Left hindlimb (tissue), 1 donor: ENCODE data around the gene ADORA1.
A peak's percentile ranks its signal among the peaks of the same experiment; 100 is the strongest.

Source experiments
- DNase-seq: peaks from one replicate; pipeline ENCODE4 v3.0.0-alpha.2; 2018

Gene ADORA1

DNA sequence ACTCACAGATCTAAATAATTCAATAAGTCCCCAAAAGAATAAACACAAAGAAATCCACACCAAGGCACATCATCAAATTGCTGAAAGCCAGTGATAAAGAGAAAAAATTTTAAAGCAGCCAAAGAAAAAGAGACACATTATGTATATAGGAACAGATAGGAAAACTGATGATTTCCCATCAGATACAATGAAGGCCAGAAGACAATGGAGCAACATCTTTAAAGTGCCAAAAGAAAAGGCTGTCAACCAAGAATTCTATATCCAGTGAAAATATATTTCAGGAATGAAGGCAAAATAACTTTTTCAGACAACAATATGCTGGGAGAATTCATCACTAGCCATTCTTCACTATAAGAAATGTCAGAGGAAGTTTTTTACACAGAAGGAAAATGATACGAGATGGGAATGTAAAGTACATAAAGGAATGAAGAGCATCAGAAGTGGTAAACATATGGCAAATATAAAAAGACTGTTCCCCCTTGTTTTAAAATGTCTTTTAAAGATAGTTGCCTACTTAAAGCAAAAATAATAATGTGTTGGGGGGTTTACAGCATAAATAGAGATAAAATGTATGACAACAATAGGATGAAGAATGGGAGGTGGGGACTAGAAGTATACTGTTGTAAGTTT, 32.4 kb upstream of the ADORA1 start:
- no peak for DNase-seq

DNA sequence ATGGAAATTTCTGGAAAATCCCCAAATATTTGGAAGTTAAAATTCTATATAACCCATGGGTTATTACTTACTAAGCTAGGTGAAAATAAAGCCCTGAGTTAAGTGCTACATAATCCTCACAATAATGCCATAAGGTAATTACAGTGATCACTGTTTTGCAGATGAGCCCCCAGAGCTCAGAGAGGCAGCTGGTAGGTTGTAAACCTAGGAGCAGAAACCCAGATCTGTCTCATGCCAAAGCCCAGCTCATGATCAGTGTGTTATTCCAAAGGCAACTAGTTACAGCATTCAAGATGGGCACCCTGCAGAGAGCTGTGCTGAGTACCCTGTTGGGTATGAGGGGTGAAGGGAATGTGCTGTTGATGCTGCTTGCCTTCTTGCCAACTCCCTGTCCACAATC, 31.0 kb upstream of the ADORA1 start:
- no peak for DNase-seq

DNA sequence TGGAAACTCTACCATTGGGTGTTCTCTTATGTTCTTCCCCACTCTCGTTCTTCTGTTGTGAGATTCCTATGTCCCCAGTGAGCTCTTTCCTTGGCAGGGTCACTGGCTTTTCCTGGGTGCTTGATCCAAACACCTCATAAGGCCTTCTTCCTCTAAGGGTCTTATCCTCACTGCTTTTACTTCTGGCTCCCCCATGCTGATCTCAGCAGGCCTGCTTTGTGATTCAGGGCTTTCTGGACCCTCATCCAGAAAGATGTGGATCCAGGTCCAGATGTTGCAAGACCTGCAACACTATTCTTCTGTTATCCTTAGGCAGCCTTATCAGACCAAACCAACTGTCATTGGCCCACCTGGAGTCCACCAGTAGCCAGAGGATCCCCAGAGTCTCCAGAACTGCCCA, 30.5 kb upstream of the ADORA1 start:
- DNase-seq = no peak

DNA sequence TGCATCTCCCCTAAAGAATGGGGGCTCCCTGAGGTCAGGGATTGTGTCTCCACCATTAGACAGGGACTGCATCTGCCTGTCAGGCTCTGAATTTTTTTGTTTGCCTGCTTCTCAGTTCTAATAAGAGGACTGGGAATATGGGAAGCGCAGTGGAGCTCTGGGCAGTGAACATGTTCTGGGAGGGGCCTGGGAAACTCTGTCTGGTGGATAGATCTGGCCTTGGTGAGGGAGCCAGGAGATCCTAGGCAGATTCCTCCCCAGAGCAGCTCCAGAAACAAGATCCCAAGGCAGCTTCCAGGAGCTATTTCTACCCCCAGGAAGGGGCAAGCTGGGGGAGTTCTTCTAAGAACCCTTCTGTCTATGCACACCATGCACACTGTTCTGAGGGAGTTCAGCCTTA, 29.1 kb upstream of the ADORA1 start:
- no peak for DNase-seq

DNA sequence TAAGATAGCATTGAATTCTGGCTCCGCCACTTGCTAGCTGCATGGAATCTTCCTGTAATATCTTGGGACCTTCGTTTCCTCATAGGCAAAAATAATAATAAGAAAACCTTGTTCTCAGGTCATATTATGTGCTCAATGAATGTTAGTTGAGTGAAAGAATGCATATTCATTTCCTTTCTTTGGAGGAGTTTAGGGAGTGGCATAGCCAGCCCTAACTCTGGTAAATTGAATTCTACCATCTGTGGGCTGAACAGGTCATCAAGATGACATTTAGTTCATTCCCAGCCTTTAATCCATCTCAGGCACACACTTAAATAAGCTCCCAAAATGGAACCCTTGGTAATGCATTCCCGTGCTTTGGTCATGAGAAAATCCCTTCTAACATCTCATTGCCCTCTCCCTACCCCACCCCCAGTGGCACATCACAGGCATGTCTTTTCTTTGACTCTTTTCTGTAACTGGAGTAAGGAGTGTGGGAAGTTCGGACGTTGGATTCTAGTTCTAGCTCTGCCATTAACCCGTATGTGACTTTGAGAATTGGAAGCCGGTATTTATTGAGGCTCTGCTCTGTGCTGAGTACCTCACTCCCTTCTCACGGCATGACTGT, 28.5 kb upstream of the ADORA1 start:
- no peak for DNase-seq

DNA sequence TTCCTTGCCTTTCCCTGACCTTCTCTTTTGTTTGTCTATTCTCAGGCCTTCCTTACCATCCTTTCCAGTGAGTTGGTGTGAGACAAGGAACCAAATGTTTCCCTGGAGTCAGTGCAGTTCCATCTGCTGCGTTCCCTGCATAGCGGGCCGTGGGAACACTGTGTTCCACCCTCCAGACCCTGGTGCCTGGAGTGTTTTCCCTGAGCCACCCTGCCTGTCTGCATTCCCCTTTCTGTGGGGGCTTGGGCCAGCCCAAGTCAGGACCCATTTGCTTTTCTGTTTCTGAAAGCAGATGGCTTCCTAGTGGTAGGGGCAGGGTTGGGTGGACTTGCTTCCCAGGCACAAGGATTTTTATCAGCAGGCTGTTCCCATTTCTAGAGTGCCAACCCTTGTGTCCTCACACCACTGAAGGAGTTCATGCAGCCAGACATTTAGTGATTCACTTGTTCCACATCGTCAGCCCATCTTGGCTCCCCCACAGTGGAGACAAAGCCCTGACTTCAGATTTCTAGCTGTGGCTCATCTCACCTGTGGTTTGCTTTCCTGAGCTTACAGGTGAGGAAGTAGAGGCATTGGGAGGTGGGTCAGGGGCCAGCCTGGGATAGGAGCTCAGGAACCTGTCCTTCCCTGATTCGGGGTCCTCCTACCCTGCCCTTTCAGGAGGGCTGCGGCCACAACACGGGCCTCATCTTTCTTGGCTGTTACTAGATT, 27.6 kb upstream of the ADORA1 start:
- no peak for DNase-seq

DNA sequence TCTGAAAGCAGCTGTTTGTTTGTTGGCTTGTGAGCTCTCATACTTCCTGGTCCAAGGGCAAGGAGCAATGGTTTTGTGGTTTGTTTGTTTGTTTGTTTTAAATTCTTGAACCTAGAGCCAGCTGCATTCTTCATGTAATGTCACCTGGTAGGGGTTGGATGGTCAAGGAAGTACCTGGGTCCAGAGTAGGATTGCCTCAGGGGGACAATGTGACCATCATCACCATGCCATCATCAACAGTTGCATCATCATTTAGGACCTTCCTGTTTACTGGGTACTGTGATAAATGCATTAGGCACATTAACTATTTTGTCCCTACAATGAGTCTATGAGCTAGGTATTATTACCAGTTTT, 27.0 kb upstream of the ADORA1 start:
- DNase-seq = no peak

DNA sequence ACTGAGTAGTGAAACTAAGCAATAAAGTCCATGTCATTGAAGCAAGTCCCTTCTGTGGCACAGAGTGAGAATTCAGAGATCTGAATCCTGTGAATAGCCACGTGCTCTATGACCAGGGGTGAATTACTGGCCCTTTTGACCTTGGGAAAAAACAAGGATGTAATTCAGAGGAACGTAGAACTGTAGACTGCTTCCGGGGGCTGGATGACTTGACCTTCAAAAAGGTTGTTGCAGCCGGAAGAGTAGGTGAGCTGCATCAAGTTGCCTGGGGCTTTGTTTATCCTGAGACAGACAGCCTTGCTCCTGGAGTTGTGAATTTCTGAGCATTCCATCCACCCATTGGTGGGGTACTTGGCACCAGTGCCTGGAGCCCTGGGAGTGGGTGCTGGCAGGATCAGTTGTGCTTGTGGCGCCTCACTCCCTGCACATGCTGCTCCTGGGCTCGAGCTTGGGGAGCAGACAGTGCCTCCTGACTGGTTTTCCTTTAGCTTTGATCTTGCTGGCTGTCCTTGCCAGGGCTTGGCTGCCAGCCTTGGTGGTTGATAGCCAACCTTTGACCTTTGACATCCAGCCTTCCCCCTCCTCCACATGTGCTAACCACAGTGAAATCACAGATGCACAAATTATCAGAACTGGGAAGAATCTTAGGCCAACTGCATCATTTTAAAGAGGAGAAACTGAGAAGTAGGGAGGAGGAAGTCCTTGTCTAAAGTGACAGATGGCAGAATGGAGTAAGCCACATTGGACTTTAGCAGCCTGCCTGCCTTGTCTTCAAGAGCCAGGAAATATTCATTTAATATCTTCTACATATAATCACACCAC, 25.5 kb upstream of the ADORA1 start:
- DNase-seq = no peak

DNA sequence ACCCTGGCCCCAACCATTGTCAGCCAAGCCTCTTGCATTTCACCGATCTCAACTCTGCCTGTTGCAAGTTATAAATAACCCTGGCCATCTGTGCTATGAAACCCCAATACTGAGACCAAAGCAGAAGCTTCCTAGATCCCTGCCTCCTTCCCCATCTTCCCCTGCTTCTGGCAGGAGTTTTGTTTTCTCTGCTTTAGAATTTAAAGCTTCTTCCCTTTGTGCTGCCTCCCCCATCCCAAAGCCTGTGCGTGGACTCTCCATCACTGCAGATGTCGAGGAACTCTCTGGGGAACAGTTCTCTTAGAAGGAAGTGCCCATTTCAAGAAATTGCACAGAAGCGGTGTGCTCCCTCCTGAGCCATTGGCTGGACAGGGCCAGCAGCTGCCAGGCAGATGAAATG, 24.3 kb upstream of the ADORA1 start:
- no peak for DNase-seq

DNA sequence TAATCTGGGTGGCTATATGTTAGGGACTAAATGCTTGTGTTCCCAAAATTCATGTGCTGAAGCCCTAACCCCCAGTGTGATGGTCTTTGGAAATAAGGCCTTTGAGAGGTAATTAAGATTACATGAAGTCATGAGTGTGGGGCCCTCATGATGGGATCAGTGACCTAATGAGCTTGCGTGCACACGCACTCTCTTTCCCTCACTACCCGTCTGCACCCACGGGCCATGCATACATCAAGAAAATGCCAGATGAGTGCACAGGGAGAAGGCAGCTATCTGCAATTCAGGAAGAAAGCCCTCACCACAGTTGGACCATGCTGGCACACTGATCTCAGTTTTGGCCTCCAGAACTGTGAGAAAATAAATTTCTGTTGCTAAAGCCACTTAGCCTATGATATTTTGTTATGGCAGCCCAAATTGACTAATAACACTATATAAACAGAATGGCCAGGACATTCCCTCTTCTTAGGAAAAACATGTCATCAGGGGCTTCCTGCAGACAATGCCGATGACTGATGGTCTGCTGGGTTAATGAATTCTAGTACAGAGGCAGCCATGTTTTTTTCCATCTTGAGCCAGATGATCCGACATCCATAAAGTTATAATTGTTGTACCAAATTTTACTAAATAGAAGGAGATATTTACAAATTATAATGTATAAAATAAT, 23.6 kb upstream of the ADORA1 start:
- DNase-seq = no peak

DNA sequence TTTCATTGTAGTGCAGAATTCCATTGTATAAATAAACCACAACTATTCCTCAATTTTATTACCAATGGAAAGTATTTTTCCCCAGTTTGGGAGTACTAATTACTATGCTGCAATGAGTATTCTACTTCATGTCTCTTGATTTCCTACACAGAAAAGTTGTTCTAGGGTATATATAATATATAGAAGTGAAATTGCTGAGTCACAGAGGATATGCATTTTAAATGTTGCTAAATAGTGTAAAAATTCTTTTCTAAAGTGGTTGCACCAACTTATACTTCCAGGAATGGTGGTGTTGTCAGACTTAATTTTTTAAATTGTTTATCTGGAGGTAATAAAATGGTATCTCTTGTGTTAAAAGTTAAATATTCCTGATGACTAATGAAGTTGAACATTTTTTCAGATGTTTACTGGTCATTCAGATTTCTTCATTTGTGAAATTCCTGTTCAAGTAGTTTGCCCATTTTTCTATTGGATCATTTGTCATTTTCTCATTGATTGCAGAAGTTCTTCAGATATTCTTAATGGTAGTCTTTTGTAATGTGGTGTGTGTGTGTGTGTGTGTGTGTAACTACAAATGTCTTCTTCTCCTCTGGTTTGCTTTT, 22.6 kb upstream of the ADORA1 start:
- no peak for DNase-seq

DNA sequence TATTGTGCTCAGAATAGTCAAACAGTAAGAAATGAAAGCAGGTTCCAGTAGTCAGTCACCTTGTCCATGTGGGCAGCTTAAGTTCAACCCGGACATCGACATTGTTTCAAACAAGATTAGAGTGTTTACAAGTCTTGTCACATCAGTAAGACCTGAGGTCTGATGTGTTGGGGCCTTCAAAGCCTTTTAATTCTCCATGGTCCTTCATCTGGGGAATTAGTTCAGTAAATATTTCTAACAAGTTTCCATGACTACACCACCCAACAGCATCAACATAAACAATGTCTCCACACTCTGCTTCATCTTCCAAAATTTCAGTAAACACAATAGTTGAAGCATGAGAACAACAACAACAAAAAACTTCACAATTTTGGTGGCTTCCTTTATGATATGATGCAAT, 15.1 kb upstream of the ADORA1 start:
- no peak for DNase-seq

DNA sequence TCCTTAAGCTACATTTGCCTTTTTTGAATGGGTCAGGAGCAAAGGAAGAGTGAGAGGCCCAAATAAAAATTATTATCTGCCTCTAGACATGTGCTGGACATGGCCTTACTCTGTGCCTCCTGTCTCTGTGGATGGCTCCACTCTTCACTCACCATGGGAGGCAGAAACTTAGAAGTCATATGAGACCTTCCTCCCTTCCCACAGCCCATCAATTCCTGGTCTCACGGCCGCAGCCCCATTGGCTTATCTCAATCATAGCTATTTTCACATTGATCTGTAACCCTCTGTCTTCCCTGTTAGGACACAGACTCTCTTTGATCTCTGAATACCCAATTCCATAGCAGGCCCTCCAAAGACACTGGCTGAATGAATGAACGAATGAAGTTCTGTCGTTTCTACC, 14.2 kb upstream of the ADORA1 start:
- no peak for DNase-seq

DNA sequence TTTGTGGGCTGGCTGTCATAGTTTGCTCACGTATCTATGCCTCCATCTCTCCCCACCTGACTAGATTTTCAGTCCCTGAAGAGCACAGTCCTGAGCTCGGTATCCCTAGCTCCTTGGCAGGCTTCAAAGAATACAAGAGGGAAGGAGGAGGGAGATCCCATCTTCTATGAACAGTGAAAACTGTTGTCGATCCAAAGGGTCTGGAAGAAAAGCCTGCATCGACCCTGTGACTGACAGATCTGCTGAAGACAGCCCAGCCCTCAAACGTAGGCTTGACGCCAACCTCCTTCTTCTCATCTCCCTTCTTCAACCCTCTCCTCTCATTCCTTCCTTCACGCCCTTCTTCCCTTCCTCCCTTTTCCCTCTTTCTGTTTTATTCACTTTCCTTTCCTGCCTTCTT, 13.3 kb upstream of the ADORA1 start:
- DNase-seq = no peak

DNA sequence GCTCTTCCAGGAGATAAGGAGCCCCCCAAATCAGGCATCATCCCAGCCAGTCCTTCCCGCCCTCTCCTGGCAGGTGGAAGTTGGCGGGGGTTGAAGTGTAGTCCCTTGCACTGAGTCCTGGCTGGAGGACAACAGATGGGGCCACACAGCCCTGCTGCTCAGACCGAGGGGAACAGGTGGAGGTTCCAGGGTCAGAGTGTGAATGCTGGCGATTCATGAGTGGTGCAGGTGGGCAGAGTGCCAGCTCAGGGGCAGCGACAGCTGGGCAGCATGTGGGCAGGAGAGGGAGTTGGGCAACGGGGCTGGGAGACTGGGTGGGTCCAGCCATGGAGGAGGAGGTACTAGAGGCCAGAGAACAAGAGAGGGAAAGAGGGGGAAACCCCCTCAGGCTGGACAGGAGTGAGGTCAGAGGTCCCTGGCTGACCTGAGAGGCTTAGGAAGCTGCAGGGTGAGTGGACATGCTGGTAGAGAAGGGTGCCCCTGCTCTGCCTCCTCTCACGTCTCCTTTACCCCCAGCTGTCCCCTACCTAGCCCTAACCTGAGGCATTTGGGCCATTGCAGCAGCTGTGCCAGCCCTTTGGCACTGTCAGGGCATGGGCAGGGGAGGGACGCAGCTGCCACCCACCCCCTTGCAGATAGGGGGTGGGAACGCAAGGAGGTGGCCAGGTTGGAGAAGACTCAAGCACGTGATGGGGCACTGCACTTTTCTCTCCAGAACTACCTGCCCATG, 11.3 kb upstream of the ADORA1 start:
- peak; percentile 64 for DNase-seq

DNA sequence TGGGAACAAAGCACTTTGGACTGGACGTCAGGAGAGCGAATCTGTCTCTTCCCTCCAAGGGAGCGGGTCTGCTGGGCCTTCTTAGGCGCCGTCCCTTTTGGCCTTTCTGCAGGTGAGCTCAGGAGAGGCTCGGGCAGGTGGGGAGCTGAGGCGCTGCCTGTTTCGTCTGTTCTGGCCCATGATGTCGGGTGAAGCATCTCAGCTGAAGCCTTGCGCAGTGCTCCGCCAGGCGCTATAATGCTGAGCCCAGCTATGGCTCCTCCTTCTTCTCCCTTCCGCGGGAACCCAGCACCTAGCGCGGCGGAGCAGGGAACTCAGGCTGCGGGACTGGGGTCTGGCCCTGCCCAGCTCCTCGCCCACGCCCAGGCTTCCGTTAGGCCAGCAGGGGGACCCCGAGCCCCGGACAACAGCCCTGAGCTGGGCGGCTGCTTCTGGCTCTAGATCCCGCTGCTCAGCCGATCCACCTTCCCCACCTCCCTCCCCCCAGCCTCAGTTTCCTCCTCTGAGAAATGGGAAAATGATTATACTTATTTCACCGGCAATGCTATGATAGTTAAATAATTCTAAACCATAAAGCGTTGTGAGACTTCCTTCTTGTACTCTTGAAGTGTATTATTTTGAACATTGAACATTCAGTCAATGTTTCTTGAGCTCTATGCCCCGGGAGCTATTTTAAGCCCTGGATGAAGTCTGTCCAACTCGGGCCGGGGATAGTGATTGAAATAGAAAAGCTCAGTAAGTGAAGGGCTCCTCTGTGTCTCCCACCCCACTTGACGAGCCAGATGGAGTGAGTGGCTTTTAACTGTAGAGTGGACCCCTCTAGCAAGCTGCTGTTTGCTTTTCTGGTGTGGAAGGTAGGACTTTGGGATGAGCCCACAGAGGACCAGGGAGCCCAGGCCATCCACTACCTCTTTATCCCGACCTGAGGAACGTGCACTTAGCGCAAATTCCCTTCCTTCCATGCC, 9.6 kb upstream of the ADORA1 start:
- peak; percentile 80 for DNase-seq

DNA sequence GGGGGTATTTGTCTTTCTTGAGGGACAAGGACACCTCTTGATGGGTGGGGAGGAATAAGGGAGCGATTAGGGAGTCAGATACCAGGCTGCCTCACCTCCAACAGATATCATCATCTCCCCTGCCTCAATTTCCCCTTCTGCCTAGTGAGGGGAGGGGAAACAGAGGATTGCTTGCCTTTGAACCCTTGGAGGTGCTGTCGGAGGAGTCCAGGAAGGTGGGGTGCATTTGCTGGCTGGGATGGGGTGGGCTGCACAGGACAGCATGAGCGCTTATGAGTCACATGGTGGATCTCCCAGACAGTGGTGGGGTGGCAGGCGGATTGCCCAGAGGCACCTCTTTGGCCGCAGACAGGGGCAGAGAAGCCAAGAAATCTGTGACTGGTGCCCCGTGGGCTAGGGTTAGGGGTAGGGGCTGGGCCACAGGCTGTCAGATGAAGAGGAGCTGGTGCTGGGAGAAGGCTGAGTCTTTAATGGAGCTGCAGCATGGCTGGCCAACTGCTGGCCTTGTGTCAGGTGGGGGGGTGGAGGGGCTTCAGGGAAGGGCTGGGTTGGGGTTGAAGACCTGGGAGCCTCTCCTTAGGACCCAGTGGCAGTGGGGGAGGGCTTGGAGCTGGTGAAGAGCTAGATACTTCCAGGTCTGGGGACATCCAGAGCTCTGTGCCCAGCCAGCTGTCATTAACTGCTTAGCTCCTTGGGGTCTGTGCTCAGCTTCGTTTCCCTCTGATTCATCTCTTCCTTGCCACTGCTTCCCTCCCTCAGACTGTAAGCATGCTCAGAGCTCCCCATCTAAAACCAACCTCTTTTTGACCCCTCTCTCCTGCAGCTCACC, 7.0 kb upstream of the ADORA1 start:
- no peak for DNase-seq

DNA sequence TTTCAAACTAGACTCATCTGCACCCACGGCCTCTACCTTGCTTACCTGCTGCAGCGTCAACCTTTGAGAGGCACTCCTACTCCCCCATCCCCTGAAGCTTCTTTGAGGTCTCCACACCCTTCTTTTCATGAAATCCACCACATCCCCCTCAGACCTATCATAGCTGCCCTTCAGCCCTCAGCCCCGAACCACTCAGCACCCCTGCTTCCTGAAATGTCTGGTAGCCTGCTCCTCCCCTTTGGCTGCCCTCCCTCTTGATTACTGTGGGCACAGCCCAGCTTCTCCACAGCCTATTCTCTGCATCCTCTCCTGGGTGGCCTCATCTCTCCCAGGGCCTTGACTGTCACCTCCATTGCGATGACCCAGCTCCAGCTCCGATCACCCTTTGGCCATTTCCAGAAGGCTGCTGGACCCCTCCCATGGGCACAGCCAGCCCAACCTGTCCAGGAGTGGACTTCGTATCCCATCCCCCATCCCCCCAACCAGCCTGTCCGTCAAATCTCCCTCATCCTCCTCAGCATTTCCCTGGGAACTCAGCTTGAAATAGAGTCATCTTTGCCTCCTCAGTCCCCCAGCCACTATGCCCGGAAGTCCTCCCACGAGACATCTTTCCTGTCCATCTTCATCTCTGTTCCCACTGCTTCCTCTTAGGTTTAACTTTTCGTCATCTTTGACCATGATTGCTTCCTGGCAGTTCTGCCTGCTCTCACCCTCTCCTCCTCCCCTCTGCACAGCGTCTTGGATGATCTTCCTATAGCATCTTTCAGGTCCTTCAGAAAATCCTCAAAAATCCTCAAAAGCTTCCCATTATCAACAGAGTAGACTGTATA, 6.1 kb upstream of the ADORA1 start:
- DNase-seq = no peak

DNA sequence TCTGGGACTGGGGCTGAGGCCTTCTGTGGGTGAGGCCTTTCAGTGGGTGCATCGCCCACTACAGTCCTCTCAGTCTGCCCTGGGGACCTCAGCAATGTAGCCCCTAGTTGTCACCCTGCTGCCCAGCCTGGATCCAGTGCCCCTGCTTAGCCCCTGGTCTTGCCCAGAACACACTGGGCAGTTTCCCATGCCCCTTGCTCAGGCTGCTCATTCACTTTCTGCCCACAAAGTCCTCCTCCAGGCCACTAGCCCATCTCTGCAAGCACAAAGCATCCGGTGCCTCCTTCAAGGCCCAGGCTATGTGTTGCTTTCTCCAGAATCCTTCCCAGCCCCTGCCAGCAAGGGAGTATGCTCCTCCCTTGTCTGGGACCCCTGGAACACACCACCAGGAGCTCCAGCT, 5.4 kb upstream of the ADORA1 start:
- DNase-seq = no peak
